Effector CD4-positive, alpha-beta T cell (primary cell): ENCODE results near the gene TBX2. TPM values are rescaled to one million over a fixed set of nuclear protein-coding genes. Genes with fewer than 3 reads are reported as not detected.
"Not testable (repeated sequence)": the region's sequence is repeated elsewhere in the genome, so short reads cannot be mapped to it uniquely, and the experiment has no call there.

ENCODE experiments used
- DNase-seq: peaks from one replicate; pipeline ENCODE4 v3.0.0-alpha.2; 2020
- total RNA-seq: gene quantifications from one replicate; lab custom pipeline; 2026; lab: John Stamatoyannopoulos, UW

Gene TBX2
- total RNA-seq: not detected

DNA sequence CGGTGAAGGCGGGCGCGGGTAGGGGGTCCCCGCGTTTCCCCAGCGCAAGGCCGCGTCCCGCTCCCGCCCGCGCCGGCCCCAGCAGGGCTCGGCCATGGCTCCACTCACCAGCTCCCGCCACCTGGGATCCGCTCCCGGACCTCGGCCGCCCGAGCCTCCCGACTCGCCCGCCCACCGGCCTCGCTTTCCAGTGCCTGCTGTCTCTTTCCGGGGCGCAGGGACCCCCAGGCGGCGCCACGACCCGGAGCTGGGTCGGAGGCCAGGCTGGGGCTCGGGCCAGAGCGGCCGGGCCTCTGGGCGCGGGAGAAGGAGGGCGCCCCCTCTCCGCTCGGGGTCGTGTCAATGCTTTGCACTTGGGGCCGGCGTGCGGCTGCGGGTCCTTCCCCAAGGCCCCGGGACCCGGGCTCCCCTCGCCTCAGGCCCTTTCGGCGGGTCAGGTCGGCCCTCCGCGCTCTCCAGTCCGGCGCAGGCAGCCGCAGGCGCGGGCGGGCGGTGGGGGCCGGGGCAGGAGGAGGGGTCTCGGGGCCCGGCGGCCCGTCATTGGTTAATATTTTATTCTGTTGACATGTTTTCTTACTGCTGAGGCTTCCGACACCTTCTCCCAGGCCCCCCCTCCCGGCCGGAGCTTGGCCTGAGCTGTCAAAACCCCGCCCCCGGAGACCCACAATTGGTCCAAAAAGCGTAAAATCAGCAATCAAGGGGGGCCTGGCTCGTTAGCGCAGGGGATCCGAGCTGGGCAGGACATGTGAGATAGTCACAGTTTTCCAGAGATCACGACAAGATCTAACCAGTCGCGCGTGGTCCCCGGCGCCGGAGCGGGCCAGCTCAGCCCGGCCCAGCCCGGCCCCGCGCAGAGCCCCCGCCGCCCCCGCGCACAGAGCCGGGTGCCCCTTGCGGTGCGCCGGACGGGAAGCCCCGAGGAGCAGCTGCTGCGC lies at the start of gene TBX2:
TBX2 (plus strand) TSS at position 713 of the 935 bp plus-strand sequence. CDS start 334 bp downstream, outside the sequence.
- no peak for DNase-seq

DNA sequence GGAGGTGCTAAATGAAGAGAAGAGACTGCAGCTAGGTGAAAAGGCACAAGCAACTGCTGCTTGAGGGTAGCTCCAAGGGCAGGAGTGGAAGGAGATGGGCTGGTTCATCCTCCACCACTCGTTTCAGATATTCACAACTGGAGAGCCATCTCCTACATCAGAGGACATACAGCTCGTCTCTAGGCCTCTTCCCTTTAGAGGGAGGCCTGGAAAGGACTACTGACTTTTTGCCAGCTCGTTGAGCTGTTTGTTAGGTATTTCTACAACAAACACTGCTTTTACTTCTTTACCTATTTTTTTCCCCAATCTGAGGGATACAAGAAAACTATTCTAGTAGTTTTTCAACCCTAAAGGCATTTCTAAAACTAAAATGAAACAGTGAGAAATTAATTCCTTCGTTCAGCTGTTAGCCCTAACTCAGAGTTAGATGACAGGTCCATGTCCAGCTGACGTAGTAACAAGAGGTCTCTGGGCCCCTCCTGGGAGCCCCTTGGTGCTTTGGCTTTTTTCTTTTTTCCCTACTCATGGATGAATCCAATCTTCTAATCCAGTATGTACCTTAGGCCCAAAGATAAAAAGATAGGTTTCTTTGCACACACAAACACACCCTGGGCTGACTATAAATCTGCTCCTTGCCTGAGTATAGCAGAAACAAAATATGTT lies 47.8 kb upstream of the TBX2 start:
- no peak for DNase-seq

DNA sequence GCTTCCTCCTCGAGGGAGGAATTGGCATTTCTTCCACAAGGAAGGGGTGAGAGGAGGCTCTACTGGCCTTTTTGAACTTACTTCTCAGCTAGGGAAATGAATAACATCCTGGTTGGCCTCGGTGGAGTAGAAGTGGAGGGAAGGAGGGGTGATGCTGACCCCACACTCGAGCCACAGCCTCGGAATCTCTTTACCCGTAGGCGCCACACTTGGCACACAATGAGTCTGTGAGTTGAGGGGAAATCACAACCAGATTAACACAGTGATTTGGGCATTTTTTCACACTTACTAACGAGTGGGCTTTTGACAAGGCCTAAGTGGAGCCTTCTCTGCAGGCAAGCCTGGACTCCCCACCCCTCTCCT lies 47.3 kb upstream of the TBX2 start:
- DNase-seq: no peak

DNA sequence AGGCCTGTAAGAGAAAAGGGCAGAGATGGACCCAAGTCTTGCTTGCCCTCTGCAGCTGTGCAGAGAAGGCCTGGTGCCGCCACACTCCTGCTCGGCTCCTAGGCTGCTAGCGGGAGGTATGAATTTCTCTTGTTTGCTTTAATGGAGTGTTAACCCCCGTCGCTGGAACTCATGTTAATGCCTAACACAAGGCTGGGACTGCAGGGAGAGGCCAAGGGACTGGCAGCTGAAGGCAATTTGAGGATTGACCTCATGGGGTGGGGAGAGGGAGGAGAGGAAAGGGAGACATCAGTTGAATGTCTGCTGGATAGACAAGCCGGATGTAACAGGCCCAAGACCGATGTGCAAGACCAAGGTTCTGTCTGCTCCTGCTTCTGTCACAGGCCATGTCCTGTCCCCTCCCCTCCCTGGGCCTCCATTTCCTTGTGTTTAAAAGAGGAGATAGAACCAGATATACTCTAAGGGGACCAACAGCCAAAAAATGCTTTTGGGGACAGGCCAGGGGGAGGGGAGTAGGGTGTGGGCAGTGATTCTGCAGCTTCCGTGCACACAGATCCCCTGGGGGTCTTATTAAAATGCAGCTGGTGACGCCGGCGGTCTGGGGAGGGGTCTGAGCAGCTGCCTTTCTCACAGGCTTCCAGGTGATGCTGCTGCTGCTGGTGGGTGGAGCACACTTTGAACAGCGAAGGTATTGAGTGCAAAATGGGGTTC lies 46.7 kb upstream of the TBX2 start:
- DNase-seq: no peak

DNA sequence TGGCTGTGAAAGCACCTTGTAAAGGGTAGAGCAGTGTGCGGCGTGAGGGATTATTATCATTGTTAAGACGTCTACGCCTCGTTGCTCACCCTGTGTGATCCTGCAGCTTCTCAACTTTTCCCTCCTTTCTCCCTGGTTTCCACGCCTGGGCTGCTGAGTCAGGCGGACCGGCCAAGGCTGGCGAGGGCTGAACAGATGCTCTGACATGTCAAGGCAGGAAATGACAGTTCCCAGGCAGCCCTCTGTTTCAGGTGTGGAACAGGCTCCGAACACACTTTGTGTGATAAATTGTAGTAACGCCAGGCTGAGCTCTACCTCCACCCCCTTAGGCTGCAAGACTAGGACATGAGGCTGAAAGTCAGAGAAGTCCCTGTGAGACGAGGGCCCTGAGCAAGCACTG lies 46.0 kb upstream of the TBX2 start:
- no peak for DNase-seq

DNA sequence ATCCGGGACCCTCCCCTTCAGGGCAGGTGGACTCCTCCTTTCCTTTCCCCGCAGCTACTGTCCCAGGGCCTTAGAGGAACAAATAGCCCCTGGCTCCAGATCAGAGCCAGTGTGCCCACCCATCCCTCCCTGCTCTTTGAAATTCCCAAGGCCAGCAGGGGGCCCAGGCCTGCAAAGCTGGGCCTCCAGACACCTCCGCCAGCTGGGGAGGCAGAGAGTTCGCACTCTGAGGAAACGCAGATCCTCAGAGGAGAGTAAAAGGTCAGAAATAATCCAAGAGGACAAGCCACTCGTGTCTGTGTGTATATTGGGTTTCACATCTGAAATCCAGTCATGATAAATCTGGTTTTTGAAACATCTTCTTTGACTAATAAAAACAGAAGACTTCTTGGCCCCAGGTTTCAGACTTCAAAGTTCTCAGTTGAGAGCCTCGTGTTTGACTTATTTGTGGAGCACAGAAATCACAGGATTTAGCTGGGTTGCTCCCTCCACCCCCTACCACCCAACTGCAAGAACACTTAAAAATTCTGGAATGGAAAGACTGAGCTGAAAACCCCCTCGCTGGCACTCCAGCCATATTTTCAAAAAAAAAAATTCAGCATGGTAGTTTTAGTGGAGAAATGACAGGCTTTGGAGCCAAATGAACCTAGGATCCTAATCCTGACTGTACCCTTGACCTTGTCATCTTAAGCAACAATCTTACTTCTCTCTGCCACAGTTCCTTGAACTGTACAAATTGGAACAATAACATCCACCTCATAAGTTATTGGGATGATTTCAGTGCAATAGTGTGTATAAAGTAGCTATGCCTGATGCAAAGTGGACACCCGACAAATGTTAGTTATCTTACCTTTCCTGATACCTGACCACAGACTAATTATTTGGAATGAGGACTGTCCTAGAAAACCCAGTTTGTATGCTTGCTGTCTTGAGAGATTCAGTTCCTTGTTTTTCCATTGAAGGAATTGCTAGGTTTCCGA lies 44.5 kb upstream of the TBX2 start:
- DNase-seq: no peak

DNA sequence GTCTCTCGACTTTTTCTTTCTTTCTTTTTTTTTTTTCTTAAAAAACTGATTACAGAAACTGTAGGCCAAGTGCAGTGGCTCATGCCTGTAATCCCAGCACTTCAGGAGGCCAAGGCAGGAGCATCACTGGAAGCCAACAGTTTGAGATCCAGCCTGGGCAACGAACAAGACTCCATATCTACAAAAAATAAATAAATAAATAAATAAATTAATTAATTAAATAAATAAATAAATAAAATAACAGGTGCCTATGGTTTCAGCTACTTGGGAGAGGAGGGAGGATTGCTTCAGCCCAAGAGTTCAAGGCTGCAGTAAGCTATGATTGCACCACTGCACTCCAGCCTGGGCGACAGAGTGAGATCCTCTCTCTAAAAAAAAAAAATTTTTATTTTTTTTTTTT lies 42.6 kb upstream of the TBX2 start:
- DNase-seq: not testable (repeated sequence)

DNA sequence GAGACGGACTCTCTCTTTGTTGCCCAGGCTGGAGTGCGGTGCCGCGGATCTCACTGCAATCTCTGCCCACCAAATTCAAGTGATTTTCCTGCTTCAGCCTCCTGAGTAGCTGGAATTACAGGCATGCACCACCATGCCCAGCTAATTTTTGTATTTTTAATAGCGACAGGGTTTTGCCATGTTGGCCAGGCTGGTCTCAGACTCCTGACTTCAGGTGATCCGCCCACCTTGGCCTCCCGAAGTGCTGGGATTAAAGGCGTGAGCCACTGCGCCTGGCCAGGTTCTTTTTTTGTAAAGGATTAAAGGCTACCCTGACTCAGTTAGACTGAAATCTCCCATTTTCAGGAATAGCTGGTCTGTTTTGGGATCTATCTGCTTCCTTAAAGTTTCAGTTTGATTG lies 40.1 kb upstream of the TBX2 start:
- DNase-seq: not testable (repeated sequence)

DNA sequence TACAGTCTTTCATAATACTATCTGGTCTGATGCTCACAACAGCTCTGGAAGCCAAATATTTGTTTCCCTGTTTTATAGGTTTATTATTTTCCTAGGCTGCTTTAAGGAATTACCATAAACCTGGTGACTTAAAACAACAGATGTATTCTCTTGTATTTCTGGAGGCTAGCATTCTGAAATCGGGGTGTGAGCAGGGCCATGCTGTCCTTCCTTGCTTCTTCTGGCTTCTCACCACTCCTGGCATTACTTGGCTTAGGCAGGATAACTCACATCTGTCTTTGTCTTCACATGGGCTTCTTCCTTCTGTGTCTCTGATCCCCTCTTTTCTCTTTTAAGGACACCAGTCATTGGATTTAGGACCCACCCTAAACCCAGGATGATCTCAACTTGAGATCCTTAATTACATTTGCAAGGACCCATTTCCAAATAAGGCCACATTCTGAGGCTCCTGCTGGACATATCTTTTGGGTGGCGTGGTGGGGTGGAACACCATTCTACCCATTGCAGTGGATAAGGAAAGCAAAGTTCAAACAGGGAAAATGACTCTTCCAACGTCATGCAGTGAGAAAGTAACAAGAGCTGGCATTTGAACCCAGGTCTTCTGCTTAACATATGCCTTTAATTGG lies 39.2 kb upstream of the TBX2 start:
- no peak for DNase-seq

DNA sequence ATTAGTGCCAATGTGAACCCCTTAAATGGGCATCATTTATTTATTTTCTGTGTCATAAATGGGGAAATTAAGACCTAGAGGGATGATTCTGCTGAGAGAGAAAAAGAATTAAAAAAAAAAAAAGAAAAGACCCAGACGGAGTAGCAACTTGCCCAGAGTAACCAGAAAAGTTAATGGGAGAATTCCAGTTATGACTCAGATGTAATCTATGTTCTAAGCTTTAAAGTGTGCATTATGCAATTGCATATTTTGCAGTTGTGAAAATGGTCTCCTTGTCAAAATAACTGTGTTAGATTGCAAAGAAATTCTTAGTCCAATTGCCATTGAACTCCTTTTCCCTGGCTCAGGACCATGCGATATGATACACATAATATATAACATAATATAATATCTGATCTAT lies 38.6 kb upstream of the TBX2 start:
- no peak for DNase-seq

DNA sequence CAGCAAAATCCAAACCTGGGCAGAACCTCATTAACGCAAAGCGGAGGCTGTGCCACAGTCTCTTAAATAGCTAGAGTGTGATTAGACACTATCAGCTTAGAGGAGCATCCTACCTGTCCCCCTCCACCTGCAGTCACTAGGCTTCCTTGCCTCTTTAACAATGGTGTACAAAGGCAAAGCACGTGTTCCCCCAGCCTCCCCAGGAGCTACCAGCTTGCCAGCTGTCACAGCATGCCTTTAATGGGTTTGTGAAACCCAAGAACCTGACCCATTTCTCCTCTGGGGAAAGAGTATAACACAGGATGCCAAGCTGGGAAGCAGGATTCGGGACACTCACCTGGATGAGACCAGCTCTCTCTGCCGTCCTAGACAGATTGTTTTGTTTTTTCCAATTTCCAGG lies 37.2 kb upstream of the TBX2 start:
- DNase-seq: no peak

DNA sequence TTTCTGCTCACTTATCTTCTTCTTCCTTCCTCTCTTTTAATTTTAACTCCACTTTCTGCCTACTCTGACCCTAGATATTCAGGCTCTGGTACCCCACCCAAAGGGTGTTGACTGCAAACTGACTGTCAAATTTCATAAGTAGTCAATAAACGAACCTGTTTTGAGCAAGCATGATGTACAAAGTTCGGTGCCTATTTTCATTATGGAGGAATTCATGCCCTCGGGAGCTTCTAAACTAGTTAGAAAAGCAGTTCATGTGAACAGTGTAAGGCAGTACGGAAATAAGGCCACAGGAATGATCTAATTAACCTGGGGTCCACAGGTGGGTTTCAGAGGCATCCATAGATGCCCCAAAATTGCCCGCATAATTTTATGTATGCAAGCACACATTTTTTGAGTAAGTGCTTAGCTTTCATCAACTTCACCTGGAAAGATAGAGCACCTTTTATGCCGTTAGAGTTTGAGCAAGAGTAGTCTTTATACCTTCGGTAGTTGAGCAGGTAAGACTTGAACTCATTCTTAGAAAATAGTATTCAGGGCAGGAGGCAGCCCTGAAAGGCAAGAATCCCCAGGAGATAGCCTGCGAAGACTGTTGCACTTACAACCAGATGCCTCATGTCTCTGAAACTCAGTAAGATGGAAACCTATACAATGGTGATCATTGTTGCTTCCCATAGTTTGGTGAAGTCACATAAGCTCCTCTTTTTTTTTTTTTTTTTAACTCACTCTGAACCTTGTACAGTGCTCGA lies 36.6 kb upstream of the TBX2 start:
- DNase-seq: no peak

DNA sequence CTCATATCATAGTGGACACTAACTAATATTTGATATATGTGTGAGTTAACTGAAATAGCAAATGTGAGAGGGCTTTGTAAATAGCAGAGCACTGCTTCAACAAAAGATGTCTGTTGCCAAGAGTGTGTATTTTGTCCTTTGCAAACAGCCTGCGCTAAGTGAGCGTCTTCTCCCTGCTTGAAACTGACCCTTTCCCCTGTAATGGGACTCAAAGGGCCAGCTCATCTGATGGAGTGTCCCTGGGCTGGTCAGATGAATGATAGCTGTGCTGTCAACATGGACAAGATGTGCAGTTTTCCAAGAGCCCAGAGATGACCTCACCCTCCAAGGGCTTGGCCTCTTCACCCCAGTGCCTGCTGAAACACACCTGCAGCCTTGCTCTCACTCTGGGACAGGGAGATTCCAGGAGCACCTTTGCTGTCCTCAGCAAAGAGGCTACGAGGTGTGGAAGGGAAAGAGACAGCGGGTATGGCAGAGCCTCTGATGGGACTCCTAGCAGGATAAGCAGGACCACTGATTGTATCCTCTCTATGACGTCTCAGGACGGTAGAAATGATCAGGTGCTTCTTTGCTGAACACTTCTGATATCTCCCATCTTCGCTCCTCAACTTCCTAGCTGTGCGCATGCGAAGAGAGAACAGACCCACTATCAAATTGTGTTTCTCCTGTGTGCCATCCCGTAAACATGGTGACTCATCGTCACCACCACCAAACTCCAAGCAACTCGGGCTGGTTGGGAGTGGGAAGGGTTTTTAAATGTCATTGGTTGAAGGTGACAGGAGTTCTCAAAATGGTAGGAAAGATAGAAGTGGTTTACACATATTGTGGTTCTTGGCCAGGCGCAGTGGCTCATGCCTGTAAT lies 35.8 kb upstream of the TBX2 start:
- DNase-seq: no peak

DNA sequence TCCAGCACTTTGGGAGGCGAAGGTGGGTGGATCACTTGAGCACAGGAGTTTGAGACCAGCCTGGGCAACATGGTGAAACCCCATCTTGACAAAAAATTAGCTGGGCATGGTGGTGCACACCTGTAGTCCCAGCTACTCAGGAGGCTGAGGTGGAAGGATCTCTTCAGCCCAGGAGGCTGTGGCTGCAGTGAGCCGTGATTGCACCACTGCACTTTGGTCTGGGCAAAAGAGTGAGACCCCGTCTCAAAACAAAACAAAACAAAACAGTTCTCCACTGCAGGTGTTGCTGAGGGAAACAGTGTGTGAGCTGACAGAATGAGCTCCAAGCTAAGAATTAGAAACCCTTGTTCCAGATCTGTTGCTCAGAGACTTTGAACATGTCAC lies 35.2 kb upstream of the TBX2 start:
- no peak for DNase-seq

DNA sequence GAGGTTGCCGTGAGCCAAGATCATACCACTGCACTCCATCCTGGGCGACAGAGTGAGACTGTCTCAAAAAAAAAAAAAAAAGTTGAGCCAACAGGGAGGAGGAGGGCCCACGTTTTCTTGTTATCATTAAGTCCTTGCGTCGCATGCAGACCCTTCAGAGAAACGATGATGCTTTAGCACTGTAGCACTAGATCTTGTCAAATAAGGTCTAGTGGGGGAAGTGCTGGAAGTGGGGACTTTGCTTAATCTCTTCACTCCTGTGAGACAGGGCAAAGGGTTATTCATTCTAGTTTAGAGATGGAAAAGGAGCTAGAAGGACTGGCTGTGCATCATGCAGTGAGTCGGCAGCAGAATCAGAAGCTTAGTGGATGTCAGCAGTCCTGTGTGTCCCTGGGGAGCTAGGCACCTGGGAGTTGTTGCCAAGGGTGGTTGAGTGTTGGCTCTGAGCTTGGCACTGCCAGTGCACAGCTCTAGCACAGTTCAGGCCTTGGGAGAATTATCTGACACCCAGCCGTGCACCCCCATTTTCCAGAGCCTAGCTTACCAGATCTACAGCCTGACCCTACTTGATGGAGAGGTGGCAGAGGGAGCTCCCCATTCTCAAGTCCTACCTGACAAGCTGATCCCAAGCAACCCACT lies 33.4 kb upstream of the TBX2 start:
- no peak for DNase-seq

DNA sequence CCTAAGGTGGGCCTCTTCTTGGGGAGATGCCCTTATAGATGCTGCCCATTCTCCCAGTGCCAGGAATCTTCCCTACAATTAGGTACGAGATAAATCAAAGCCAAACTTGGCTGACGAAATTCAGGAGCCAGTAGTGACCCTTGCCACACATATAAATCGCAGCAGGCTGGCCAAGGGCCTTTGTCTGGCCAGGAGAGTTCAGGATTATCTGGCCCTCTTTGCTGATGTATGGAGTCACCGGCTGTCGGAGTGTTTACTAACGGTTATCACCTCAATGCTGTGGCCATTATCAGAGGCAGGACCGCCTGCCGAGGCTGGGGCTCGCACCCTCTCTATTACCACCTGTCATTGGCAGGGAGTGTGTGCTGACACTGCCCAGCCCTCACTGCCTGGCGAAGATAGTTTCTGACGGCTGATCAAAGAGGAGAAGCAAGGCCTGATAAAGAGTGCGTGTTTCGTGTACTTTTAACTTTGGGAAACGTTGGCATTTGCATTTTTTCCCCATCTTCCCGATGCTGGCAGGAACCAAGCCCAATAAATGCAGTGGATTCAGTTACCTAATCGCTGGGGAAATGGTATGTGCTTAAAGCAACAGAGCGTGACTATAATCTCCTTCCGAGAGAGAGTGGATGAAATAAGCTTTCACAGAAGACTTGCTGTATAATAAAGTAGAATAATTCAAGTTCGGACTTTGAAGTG lies 32.8 kb upstream of the TBX2 start:
- no peak for DNase-seq

DNA sequence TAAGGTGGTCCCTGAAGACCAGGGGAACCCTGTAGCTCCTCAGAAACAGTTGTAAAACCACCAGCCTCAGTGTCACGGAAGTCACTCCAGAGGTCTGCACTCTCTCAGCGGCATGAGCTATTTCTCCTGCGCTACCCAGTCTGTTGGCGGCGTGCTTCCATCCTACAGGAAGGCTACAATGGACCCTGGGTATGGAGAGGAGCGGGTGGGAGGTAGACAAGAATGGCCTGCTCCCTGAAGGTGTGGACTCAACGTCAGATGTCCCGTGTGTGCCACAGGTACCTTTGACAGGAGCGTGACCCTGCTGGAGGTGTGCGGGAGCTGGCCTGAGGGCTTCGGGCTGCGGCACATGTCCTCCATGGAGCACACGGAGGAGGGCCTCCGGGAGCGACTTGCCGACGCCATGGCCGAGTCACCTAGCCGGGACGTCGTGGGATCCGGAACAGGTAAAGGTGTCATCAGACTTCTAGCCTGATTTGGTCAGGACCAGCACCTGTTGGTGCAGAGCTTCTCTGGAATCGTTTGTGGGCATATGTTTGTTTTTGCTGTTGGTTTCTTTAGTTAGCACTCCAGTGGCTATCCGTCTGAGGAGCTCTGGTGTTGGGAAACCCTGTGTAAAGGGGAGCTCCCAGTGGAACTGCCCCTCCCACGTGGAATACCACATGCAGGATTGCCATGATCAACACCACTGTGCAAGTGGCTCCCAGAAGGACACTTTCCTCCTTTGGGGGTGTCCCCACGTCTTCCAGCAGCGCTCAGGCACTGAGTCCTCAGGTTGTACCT lies 31.4 kb upstream of the TBX2 start:
- DNase-seq: no peak

DNA sequence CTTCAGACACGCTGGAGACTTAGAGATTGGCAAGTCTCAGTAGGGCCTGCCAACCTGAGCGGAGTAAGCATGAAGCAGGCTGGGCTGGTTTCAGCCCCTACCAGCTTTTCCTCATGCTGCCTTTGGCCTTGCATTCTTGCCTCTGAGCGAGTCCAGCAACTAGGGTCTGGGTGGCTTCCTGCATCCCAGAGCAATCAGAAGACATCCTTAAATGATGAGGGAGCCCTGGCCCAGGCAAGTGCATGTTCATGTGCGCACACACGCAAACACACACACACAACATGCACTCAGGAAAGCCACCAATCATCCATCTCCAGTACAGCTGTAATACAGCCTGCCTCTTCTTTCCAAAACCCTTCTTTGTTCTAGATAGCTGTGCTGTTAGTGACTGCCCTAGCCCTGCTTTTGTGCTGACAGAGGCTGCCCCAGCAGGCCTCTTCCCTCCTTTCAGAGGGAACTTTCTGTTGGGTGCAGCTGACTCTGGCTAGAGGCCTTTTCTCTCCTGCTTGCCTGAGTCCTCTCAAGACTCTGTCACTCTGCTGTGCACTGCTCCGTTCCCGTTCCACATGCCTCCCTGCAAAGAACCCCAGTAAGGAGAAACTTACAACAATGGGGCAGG lies 30.7 kb upstream of the TBX2 start:
- no peak for DNase-seq
